ENCODE measurements around the gene CBX5.

GRCh38 chr12:54204316-54204715 is 75.6 kb downstream of the CBX5 start:
- TF ChIP-seq CTCF (IDR thresholded peaks at IDR 0.05) = no peak
- no peak for TF ChIP-seq POLR2A (IDR thresholded peaks at IDR 0.05)

Measured in body of pancreas (tissue), 4 donors.